ENCODE data around the gene ZNF598. TPM values are rescaled to one million over a fixed set of nuclear protein-coding genes. Genes with fewer than 3 reads are reported as not detected.

Gene ZNF598
- polyA plus RNA-seq, 1 of the 3 experiments (the other 2 are of a cell fraction) = 47.8 TPM

GRCh38 chr16:1998360-1998835 lies 11.2 kb downstream of the ZNF598 start:
- Histone ChIP-seq H4K20me1 (ENCODE audit: insufficient read depth) (peaks cover 15% of the 10 kb centered on the region), H2AFZ (ENCODE audit: low read depth) (no peak overlapping the region), H3K4me1 (ENCODE audit: control insufficient read depth in 1 of 2, insufficient read depth in 2 of 2, low read depth in 1 of 2, low read length in 1 of 2) (peaks cover 0 to under 1% of the 10 kb centered on the region in 2 experiments; a peak in 1 of 4 replicates), H3K79me2 (ENCODE audit: insufficient read depth) (peaks cover 16% of the 10 kb centered on the region; the same call in 1 of the 2 replicates), H3K9me3 (no peaks in the 10 kb centered on the region), H3K27ac (ENCODE audit: low read depth in 2 of 2, low read length in 1 of 2) (no peak overlapping the region), H3K4me2 (no peak overlapping the region), H3K9ac (no peak overlapping the region), H3K9me2 (no peaks in the 10 kb centered on the region), H3K36me3 (replicated peaks in 1 of 2; ENCODE audit: control insufficient read depth in 1 of 2, insufficient read depth in 2 of 2, low read length in 1 of 2) (peaks cover 8 to 56% of the 10 kb centered on the region in 2 experiments), H3K27me3 (ENCODE audit: insufficient read depth) (no peaks in the 10 kb centered on the region), H3K4me3 (ENCODE audit: low read depth in 2 of 2, low read length in 1 of 2) (no peak overlapping the region), H3F3A (replicated peaks; ENCODE audit: insufficient read depth) (peaks cover 18% of the 10 kb centered on the region)
- ChIA-PET POLR2A (interaction anchor here (0.6 to 1.2 kb wide), 2 partner anchors 10 to 130 kb away, joined by 3 to 4 read pairs; no protein-coding TSS in a partner anchor), CTCF (interaction anchor here (1.5 to 3.8 kb wide), 2 partner anchors 9 to 142 kb away, joined by 4 to 11 read pairs; partner anchors contain the start of gene SYNGR3)
- TF ChIP-seq NRF1 (IDR thresholded peaks at IDR 0.05; ENCODE audit: low read depth, low read length) = no peak
- no peak for TF ChIP-seq MAX (IDR thresholded peaks at IDR 0.05; ENCODE audit: low read depth)
- DNase-seq = no peak
- 83% methylated on average over 5 of the region's 27 CpGs for WGBS (ENCODE audit: low lambda C conversion rate)

- H3K4me3 ChIP-seq (ENCODE audit: low read depth in 2 of 2, low read length in 1 of 2) = no peak overlapping the region
These were observed 11.9 kb downstream of the ZNF598 start for GRCh38 chr16:1997494-1998359.

GRCh38 chr16:1993731-1994131 lies 15.9 kb downstream of the ZNF598 start:
- H3K79me2 ChIP-seq (ENCODE audit: insufficient read depth) = no peaks in the 10 kb centered on the region
- H3F3A ChIP-seq (replicated peaks; ENCODE audit: insufficient read depth) = peaks cover 22% of the 10 kb centered on the region
- no peak overlapping the region for H2AFZ ChIP-seq (ENCODE audit: low read depth)
- no peak for DNase-seq
- no peak overlapping the region for H3K9ac ChIP-seq
- no peaks in the 10 kb centered on the region for H3K9me2 ChIP-seq
- CTCF ChIA-PET = interaction anchor here (0.8 to 12.9 kb wide), 3 partner anchors 10 to 161 kb away, joined by 3 to 108 read pairs (median 3); partner anchors contain the start of gene NOXO1
- H3K9me3 ChIP-seq = no peaks in the 10 kb centered on the region
- no peak overlapping the region for H3K4me3 ChIP-seq (ENCODE audit: low read depth in 2 of 2, low read length in 1 of 2)
- 80% methylated on average over 2 of the region's 2 CpGs for WGBS (ENCODE audit: low lambda C conversion rate)
- TF ChIP-seq RAD21 (IDR thresholded peaks at IDR 0.05; ENCODE audit: low read length) (no peak), RFX5 (IDR thresholded peaks at IDR 0.05; ENCODE audit: low read length) (no peak), RXRA (IDR thresholded peaks at IDR 0.05; ENCODE audit: borderline replicate concordance, low read depth) (no peak), CTCF (IDR thresholded peaks at IDR 0.05) (no peak), JUND (IDR thresholded peaks at IDR 0.05) (no peak), TCF12 (IDR thresholded peaks at IDR 0.05) (no peak), ELF1 (IDR thresholded peaks at IDR 0.05) (no peak), SMC3 (IDR thresholded peaks at IDR 0.05; ENCODE audit: low read depth, low read length) (no peak)
- TF ChIP-seq, protein P1, sequence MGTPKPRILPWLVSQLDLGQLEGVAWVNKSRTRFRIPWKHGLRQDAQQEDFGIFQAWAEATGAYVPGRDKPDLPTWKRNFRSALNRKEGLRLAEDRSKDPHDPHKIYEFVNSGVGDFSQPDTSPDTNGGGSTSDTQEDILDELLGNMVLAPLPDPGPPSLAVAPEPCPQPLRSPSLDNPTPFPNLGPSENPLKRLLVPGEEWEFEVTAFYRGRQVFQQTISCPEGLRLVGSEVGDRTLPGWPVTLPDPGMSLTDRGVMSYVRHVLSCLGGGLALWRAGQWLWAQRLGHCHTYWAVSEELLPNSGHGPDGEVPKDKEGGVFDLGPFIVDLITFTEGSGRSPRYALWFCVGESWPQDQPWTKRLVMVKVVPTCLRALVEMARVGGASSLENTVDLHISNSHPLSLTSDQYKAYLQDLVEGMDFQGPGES (IDR thresholded peaks at IDR 0.05; ENCODE audit: low read depth, low read length) = no peak
- TF ChIP-seq, protein P2, sequence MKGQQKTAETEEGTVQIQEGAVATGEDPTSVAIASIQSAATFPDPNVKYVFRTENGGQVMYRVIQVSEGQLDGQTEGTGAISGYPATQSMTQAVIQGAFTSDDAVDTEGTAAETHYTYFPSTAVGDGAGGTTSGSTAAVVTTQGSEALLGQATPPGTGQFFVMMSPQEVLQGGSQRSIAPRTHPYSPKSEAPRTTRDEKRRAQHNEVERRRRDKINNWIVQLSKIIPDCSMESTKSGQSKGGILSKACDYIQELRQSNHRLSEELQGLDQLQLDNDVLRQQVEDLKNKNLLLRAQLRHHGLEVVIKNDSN (IDR thresholded peaks at IDR 0.05; ENCODE audit: borderline replicate concordance, low read depth) = no peak
- H3K27me3 ChIP-seq (ENCODE audit: insufficient read depth) = no peaks in the 10 kb centered on the region
- POLR2A ChIA-PET = interaction anchor here (1.0 kb wide), 1 partner anchor 10 kb away, joined by 4 read pairs; no protein-coding TSS in a partner anchor
- H3K4me1 ChIP-seq (ENCODE audit: control insufficient read depth in 1 of 2, insufficient read depth in 2 of 2, low read depth in 1 of 2, low read length in 1 of 2) = peaks cover 0 to 17% of the 10 kb centered on the region in 2 experiments; a peak in 1 of 4 replicates
- peaks cover 4 to 15% of the 10 kb centered on the region in 2 experiments for H3K36me3 ChIP-seq (replicated peaks in 1 of 2; ENCODE audit: control insufficient read depth in 1 of 2, insufficient read depth in 2 of 2, low read length in 1 of 2)
- no peak overlapping the region for H3K27ac ChIP-seq (ENCODE audit: low read depth in 2 of 2, low read length in 1 of 2)
- H3K4me2 ChIP-seq = no peak overlapping the region
- H4K20me1 ChIP-seq (ENCODE audit: insufficient read depth) = no peaks in the 10 kb centered on the region

More at GRCh38 chr16:1997494-1998359, 11.9 kb downstream of the ZNF598 start:
- H3K9me2 ChIP-seq = no peaks in the 10 kb centered on the region
- no peak overlapping the region for H3K4me2 ChIP-seq
- no peak for DNase-seq
- TF ChIP-seq NFIC (IDR thresholded peaks at IDR 0.05; ENCODE audit: borderline replicate concordance) = no peak
- TF ChIP-seq, protein P3, sequence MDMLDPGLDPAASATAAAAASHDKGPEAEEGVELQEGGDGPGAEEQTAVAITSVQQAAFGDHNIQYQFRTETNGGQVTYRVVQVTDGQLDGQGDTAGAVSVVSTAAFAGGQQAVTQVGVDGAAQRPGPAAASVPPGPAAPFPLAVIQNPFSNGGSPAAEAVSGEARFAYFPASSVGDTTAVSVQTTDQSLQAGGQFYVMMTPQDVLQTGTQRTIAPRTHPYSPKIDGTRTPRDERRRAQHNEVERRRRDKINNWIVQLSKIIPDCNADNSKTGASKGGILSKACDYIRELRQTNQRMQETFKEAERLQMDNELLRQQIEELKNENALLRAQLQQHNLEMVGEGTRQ (IDR thresholded peaks at IDR 0.05; ENCODE audit: borderline replicate concordance, low read depth, low read length) = no peak
- ChIA-PET POLR2A (interaction anchor here (0.6 to 1.2 kb wide), 4 partner anchors 11 to 150 kb away, joined by 3 to 4 read pairs (median 4); partner anchors contain the start of gene RPS2), CTCF (interaction anchor here (1.5 to 3.8 kb wide), 3 partner anchors 8 to 143 kb away, joined by 4 to 12 read pairs (median 11); partner anchors contain the start of gene SYNGR3)
- no peaks in the 10 kb centered on the region for H3K27me3 ChIP-seq (ENCODE audit: insufficient read depth)
- no peaks in the 10 kb centered on the region for H3K4me1 ChIP-seq (ENCODE audit: control insufficient read depth in 1 of 2, insufficient read depth in 2 of 2, low read depth in 1 of 2, low read length in 1 of 2)
- no peak overlapping the region for H3K27ac ChIP-seq (ENCODE audit: low read depth in 2 of 2, low read length in 1 of 2)
- no peaks in the 10 kb centered on the region for H3K9me3 ChIP-seq
- no peak overlapping the region for H2AFZ ChIP-seq (ENCODE audit: low read depth)
- H4K20me1 ChIP-seq (ENCODE audit: insufficient read depth) = peaks cover 9% of the 10 kb centered on the region
- WGBS (ENCODE audit: low lambda C conversion rate) = 85% methylated on average over 14 of the region's 26 CpGs
- peaks cover 9% of the 10 kb centered on the region; the same call in 1 of the 2 replicates for H3K79me2 ChIP-seq (ENCODE audit: insufficient read depth)
- H3K36me3 ChIP-seq (replicated peaks in 1 of 2; ENCODE audit: control insufficient read depth in 1 of 2, insufficient read depth in 2 of 2, low read length in 1 of 2) = peaks cover 4 to 50% of the 10 kb centered on the region in 2 experiments
- peaks cover 18% of the 10 kb centered on the region for H3F3A ChIP-seq (replicated peaks; ENCODE audit: insufficient read depth)
- H3K9ac ChIP-seq = no peak overlapping the region

Data from SK-N-SH (cell line).